A549 (cell line): ENCODE data around the gene XIAP.
"Not testable (repeated sequence)": the region's sequence is repeated elsewhere in the genome, so short reads cannot be mapped to it uniquely, and the experiment has no call there.

Experiments used
- EP300 ChIP-seq, 2 experiments: fragments of >200 bp; sonication (Bioruptor Twin); formaldehyde crosslinking; IDR thresholded peaks; 2 replicates in 1 of 2; 3 replicates in 1 of 2; pipeline ENCODE4 v1.6.1; 2016 to 2017
- KDM1A ChIP-seq: fragments of 200-600 bp; sonication (generic); IDR thresholded peaks from 2 replicates; pipeline ENCODE4 v1.6.1; 2016; ENCODE audit warnings: low read depth, mild to moderate bottlenecking
- MAFK ChIP-seq: fragments of 450-650 bp; IDR thresholded peaks from 2 replicates; pipeline ENCODE4 v1.6.1; 2014; ENCODE audit not compliant: partially characterized antibody
- NR3C1 ChIP-seq: fragments of >200 bp; sonication (Bioruptor Twin); formaldehyde crosslinking; IDR thresholded peaks from 3 replicates; pipeline ENCODE4 v1.6.1; 2017
- POLR2A ChIP-seq: IDR thresholded peaks from 2 replicates; pipeline ENCODE4 v1.6.1; 2012; ENCODE audit warnings: mild to moderate bottlenecking, low read length
- RAD21 ChIP-seq, 2 experiments: fragments of >200 bp in 1 of 2; sonication (Bioruptor Twin) in 1 of 2; formaldehyde crosslinking in 1 of 2; IDR thresholded peaks in 1 of 2; conservative IDR thresholded peaks in 1 of 2; 2 replicates in 1 of 2; 3 replicates in 1 of 2; pipeline ENCODE4 v1.6.1; 2012 to 2018; ENCODE audit warnings: inconsistent platforms in 1 of 2
- TP53 ChIP-seq: fragments of 250-450 bp; sonication (Bioruptor Pico); IDR thresholded peaks from 2 replicates; pipeline ENCODE4 v1.5.0; 2021; ENCODE audit warnings: mild to moderate bottlenecking, moderate library complexity
- TF ChIP-seq, protein P1 (sequence below): IDR thresholded peaks from 2 replicates; pipeline ENCODE4 v1.6.1; 2012
- TF ChIP-seq, protein P2 (sequence below): fragments of >200 bp; sonication (Bioruptor Twin); formaldehyde crosslinking; IDR thresholded peaks from 3 replicates; pipeline ENCODE4 v1.5.1; 2016
- TF ChIP-seq, protein P3 (sequence below): fragments of 450-650 bp; IDR thresholded peaks from 2 replicates; pipeline ENCODE4 v1.6.1; 2014; ENCODE audit warnings: antibody characterized with exemption

DNA sequence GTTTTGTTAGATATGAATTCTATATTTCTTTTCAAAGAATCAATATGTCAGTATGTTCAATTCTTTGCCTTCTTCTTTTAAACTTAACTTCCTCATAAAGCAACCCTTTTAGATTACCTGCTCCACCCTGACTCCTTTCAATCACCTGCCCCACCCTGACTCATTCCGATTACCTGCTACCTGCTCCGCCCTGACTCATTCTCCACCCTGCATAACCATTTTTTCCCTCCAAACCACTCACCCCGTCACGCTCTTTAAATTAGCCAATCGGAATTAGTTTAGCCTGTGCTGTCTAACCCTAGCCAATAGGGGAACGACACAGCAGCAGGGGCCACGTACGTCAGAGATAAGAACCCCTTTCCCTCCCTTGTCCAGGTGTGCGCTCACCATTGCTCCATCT, 9.9 kb upstream of the XIAP start:
- TF ChIP-seq, protein P1, sequence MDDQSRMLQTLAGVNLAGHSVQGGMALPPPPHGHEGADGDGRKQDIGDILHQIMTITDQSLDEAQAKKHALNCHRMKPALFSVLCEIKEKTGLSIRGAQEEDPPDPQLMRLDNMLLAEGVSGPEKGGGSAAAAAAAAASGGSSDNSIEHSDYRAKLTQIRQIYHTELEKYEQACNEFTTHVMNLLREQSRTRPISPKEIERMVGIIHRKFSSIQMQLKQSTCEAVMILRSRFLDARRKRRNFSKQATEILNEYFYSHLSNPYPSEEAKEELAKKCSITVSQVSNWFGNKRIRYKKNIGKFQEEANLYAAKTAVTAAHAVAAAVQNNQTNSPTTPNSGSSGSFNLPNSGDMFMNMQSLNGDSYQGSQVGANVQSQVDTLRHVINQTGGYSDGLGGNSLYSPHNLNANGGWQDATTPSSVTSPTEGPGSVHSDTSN = not testable (repeated sequence)
- not testable (repeated sequence) for TF ChIP-seq POLR2A; TP53; EP300 (IDR thresholded peaks at IDR 0.05); RAD21 (conservative IDR thresholded peaks at IDR 0.05 in 1 of 2, IDR thresholded peaks at IDR 0.05 in 1 of 2); MAFK; KDM1A; NR3C1
- TF ChIP-seq, protein P2, sequence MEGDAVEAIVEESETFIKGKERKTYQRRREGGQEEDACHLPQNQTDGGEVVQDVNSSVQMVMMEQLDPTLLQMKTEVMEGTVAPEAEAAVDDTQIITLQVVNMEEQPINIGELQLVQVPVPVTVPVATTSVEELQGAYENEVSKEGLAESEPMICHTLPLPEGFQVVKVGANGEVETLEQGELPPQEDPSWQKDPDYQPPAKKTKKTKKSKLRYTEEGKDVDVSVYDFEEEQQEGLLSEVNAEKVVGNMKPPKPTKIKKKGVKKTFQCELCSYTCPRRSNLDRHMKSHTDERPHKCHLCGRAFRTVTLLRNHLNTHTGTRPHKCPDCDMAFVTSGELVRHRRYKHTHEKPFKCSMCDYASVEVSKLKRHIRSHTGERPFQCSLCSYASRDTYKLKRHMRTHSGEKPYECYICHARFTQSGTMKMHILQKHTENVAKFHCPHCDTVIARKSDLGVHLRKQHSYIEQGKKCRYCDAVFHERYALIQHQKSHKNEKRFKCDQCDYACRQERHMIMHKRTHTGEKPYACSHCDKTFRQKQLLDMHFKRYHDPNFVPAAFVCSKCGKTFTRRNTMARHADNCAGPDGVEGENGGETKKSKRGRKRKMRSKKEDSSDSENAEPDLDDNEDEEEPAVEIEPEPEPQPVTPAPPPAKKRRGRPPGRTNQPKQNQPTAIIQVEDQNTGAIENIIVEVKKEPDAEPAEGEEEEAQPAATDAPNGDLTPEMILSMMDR = not testable (repeated sequence)
- TF ChIP-seq, protein P3, sequence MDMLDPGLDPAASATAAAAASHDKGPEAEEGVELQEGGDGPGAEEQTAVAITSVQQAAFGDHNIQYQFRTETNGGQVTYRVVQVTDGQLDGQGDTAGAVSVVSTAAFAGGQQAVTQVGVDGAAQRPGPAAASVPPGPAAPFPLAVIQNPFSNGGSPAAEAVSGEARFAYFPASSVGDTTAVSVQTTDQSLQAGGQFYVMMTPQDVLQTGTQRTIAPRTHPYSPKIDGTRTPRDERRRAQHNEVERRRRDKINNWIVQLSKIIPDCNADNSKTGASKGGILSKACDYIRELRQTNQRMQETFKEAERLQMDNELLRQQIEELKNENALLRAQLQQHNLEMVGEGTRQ = not testable (repeated sequence)
